Activated CD8-positive, alpha-beta memory T cell treated with anti-CD3 and anti-CD28 coated beads, Interleukin-2, amount 50 U/mL, for 24 hours (primary cell): ENCODE data around the gene MVK.
A peak's percentile ranks its signal among the peaks of the same experiment; 100 is the strongest.

Experiments used
- DNase-seq: peaks from one replicate; pipeline ENCODE4 v3.0.0-alpha.2; 2020; ENCODE audit errors: extremely low read depth

The MVK gene

DNA sequence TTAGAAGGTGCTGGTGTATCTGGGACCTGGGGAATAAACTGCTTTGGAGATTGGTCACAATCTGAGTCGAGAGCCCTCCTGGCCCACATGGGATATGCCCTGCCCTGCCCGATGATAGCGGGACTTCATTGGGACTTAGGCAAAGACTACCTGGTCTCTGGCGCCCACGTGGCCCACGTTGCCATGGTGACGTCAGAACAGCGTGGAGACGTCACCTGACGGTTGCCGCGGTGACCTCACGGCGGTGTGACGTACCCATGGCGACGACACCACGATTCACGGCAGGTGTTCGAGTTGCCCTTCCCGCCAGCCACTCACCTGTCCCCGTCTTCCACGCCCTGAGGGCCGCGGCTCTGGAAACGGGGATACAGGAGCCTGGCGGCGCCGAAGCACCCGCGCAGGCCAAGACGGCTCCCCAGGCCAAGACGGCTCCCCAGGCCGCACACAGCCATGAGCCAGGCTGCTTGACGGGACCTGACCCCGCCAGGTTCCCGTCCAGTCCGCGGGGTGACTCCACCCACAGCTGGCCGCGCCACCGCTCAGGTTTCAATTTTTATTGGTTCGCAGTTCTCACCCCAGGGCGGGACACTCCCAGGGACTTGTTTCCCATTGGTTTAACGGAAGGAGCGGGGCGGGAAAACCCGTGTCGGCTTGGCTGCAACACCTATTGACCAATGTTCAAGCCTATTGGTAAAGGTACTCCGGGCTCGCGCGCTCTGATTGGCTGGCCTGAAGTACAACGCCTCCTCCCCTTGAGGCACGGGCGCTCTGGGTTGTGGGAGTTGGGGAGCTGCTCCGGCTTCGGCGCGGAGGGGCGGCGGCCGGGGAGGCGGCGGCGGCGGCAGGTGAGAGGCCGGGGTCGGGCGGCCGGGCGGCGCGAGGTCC, at the start of gene MVK, which contains the start of gene MMAB:
Gene MVK, plus strand, starts transcription at position 766 of the 885 bp plus-strand sequence. CDS start 1,029 bp downstream, outside the sequence.
Gene MMAB, minus strand, starts transcription at position 476 of the 885 bp plus-strand sequence. Its CDS starts 24 bp downstream, at position 452.
- DNase-seq = peak; percentile 97

DNA sequence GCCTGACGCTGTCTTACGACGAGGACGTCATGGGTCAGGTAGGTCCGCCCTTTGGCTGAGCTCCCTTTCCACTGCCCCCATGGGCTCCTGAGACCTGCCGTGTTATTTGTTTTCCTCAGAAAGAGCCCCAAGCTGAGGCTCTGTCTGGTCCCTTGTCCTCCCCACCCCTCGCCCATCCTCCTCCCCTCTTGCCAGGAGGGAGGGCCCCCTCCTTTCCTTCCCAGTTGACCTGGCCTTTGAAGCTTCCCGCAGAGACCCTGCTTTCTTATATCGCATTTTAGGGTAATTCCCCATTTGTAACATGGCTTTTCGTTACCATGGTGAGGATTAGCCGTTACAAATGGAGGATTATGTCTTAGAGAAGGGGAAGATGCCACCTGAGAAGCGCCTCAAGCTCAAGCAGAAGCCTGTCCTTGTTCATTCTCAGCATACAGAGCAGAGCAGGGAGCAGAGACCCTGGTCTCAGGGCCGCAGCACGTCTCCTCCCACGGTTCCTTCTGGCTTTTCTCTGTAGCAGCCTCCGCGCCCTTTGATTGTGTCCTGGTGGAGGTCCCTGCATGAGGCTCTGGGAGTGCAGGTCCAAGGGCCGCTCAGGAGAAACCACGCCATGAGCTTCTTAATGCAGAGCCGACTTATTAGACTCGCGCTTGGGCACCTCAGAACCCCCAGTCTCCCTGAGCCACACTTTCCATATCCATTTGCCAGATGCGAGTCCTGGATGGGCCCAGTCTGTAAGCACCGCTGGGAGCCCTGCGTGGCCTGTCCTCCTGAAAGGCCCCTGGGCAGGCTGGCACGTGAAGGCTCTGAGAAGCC, 48.9 kb upstream of the MVK start:
- no peak for DNase-seq

GRCh38 chr12:109525279-109525585, 48.4 kb upstream of the MVK start:
- no peak for DNase-seq

GRCh38 chr12:109527489-109528123, 46.0 kb upstream of the MVK start:
- no peak for DNase-seq

DNA sequence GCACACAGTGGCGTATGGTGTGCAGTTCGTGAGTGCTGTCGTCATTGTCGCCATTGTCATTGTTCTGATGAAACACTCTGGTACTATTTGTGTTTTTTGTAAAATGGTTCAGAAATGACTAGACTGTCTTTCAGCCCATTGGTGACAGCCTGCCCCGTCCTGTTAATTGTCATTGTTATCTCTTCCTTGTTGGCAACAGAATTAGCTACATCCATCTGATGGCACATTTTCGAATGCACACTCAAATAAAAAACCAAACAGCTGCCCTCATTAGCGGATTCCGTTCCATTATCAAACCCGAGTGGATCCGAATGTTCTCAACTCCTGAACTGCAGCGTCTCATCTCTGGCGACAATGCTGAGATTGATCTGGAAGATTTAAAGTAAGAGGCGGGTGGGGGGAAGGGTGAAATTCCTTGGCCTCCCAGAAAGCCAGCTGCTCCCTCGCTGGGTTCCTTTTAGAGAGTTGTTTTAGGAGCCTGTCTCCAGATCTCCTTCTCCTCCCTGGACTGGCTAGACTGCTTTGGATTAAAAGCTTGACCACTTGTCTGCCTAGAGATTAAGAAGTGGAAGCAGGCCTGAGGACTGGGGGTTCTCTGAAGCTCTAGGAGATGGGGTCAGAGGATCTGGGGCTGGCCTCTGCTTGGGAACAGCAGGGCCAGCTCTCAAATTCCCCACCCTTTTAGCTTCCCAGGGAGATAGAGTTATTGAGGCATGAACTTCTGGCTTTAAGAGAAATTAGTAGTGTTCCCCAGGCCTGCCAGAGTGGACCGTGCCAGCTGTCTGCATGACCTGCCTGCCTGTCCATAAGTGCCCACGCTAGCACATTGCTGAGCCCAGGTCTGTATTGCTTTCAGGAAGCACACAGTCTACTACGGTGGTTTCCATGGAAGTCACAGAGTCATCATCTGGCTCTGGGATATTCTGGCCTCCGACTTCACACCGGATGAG, 43.6 kb upstream of the MVK start:
- DNase-seq = no peak

- DNase-seq = no peak
Observed at GRCh38 chr12:109531411-109531810, 42.2 kb upstream of the MVK start.

DNA sequence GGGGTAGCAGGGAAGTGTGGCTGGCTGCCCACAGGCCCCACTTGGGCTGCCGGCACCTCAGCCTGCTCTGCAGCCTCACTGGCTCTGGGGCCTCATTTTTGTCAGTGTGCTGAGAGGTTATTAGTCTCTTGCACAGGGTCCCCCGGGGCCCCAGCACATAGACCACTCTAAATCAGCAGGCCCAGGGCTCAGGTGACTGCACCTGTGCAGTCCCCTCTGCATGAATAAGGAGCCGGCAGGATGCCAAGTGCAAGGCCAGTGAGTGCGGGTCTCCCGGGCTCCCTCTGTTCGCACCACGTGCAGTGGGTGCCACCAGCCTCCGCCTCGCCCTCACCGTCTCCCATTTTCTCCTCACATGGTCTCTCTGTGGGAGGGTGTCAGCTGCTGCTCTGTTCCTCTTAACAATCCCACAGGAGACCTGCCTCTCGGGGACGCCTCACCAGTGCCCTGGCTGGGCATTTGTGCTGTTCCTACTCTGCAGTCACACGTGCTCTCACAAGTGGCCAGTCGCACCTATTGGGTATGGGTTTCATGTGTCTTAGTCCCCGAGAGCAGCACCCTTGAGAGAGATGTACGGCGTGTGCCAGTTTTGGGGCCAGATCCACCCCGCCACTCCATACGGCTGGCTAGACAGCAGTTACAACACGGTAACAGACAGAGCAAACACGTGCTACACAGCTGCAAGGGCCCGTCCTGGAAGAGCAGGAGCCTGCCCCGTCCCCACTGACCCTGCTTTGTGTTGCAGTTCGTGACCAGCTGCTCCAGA, 40.7 kb upstream of the MVK start:
- no peak for DNase-seq

DNA sequence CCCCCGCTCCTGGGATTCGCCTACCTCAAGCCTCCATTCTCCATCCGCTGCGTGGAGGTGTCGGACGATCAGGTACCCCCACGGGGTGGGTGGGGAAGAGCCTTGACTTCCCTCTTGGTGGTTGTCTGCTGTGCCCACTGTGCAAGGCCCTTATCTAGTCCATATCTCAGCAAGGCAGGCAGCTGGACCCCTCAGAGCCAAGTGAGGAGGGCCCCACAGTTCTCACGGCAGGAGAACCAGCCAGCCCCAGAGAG, 40.2 kb upstream of the MVK start:
- no peak for DNase-seq

- no peak for DNase-seq
Observed at GRCh38 chr12:109534456-109534855, 39.1 kb upstream of the MVK start.

GRCh38 chr12:109535231-109535862, 38.2 kb upstream of the MVK start:
- no peak for DNase-seq

DNA sequence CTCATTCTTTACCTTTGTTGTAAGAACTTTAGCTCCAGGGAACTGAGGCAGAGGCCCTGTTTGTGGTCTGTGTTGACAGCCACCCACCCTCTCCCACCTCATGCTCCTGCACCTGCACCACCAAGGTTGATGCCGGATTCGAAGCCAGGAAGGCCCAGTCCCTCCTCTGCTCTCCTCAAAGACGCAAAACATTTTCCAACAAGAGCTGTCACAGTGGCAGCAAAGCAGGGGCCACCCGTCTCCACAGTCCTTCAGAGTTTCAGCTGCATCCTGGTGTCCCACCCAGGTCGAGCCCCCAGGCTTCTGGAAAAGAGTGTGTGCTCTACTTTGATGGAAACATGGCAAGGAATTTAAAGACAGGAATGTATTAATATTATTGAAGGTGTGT, 37.7 kb upstream of the MVK start:
- DNase-seq = no peak

DNA sequence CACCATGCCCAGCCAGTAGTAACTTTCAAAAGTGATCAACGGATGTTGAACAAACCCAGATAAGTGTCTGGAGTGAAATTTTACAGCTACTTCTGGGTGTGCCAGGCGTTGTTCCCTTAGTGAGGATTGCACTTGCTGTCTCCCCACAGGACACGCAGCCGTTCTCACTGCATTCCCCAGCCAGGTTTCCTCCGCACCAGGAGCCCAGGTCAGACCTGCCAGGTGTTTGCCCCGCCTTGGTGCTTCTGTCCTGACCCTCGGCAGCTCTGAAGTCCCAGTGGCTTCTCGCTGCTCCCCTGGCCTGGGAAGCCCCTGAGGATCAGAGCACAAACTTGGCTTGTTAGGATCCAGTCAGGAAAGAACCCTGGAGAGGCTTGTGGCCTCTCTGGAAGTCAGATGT, 36.5 kb upstream of the MVK start:
- DNase-seq = no peak

DNA sequence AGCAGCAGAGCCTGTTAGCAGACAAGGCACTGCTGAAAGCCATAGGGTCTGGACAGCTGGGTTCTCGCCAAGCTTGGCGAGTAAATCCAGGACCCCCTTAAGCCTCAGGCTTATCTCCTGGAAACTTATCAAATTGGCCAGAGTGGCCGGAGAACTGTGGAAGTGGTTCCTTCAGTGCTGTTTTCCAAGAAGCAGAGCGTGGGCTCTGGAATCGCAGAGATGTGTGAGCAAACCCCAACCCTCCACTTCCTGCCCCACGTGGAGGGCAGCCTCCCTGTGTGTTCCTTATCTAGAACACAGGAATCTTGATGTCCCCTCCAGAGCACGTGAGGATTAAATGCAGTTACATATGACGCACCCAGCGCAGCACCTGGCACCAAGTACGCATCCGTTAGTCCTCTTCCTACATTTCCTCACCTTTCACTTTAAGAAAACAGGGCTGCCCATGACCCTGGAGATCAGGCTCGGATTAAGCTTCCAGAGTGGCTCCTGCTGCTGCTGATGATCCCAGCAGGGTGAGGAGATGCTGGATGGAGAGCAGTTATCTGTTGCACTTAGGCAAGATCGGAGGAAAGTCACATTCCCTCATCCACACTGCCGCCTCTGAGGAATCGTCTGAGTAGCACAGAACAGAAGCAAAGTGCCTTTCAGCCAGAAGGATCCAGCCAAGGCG, 35.3 kb upstream of the MVK start:
- no peak for DNase-seq

DNA sequence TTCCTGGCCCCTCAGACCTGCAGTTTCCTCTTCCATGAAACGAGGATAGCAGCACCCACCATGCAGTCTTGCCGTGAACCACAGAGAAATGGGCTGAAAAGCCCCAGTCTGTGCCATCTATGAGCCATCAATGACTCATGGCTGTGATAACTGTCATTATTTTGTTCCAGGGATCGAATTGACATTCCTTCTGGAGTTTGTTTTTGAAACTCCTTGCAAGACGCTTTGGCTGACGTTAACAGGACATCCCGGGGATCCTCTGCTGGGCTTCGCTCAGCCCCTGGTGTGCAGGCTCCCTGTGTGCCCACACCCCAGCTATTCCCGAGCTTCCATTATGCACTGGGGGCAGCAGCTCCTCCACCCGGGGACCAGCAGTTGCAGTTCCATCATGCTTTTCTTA, 34.1 kb upstream of the MVK start:
- no peak for DNase-seq

DNA sequence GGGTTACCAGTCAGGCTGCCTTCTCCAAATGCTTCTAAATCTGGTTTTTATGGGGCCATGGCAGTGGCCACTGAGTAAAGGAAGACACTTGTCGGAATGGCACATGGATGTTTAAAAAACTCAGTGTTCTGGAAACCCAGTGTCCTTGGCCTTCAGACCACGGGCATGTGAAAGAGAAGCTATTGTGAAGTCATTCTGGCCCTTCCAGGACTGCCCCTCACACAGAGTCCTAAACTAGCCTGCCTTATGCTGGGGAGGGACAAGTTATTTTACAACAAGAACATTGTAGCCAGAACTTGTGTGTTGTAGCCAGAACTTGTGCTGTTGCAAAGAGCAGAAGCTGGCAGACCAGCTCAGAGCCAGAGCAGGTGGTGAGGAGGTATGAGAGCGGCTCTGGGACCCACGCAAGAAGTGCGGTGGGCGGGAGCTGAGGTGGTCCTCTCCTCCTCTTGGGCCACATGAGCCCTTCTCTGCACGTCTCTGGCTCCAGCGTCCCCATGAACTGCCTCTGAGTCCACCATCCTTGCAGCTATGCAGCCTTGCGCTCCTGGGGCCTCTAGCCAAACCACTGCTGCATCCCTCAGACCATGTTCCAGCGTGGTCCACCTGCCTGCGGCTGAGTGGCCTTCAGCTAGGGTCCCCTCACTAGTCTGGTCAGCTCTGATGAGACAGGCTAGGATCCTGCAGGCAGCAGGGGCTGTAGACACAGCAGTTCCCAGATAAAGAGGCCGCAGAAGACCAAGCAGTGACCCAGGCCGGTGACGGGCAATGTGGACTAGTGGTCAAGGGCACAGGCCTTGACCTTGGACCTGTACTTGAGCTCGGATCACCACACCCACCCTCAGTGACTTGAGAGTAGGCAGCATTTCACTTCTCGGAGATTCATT, 32.8 kb upstream of the MVK start:
- no peak for DNase-seq

- no peak for DNase-seq
Observed at GRCh38 chr12:109541413-109541726, 32.2 kb upstream of the MVK start.

DNA sequence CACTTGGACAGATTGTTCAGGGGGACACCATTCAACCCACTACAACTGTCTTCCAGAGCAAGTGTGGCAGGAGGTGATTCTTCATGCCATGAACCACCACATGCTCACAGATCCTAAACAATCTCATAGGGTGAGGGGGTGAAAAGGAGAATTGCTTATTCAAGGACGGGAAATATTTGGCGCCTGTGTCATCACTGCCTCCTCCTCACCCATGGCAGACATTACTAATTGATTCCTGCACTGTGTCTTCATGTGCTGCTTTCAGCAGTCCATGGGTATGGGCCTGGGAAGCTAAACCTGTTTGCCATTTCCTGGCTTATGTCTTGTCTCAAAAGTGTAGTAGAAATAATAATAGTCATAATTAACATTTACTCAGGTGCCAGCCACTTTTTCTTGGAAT, 31.6 kb upstream of the MVK start:
- DNase-seq = no peak

- DNase-seq = no peak
Observed at GRCh38 chr12:109542876-109543275, 30.7 kb upstream of the MVK start.

GRCh38 chr12:109544955-109545531, 28.6 kb upstream of the MVK start:
- no peak for DNase-seq
